GM12865 (cell line): ENCODE results near the gene AP5B1.

ENCODE experiments used
- DNase-seq: peaks from one replicate; pipeline ENCODE4 v3.0.0; 2010; ENCODE audit warnings: low read depth
- H3K4me3 ChIP-seq: 2 replicates; pipeline ENCODE4 v1.5.1; 2011; ENCODE audit warnings: mild to moderate bottlenecking, low read depth, low read length, control low read depth
- TF ChIP-seq, protein P1 (sequence below): IDR thresholded peaks from 2 replicates; pipeline ENCODE4 v1.5.1; 2011; ENCODE audit warnings: low read length, control low read depth, low read depth, inconsistent platforms; ENCODE audit not compliant: insufficient read depth; ENCODE audit errors: missing control alignments

The AP5B1 gene

DNA sequence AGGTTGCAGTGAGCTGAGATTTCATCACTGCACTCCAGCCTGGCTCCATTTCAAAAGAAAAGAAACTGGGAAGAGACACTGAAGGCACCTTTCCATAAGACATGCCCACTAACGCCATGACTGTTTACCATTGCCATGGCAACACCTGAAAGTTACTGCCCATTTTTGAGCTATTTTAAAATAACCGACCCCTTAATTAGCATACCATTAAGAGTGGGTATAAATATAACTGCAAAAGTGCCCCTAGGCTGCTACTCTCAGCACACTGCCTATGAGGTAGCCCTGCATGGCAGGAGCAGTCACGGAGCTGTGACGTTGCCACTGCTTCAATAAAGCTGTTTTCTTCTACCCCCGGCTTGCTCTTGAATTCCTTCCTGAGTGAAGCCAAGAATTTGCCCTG, 50.3 kb downstream of the AP5B1 start:
- TF ChIP-seq, protein P1, sequence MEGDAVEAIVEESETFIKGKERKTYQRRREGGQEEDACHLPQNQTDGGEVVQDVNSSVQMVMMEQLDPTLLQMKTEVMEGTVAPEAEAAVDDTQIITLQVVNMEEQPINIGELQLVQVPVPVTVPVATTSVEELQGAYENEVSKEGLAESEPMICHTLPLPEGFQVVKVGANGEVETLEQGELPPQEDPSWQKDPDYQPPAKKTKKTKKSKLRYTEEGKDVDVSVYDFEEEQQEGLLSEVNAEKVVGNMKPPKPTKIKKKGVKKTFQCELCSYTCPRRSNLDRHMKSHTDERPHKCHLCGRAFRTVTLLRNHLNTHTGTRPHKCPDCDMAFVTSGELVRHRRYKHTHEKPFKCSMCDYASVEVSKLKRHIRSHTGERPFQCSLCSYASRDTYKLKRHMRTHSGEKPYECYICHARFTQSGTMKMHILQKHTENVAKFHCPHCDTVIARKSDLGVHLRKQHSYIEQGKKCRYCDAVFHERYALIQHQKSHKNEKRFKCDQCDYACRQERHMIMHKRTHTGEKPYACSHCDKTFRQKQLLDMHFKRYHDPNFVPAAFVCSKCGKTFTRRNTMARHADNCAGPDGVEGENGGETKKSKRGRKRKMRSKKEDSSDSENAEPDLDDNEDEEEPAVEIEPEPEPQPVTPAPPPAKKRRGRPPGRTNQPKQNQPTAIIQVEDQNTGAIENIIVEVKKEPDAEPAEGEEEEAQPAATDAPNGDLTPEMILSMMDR, result no peak

GRCh38 chr11:65727865-65728264, 52.9 kb downstream of the AP5B1 start:
- DNase-seq, result no peak
- TF ChIP-seq, protein P1, result no peak

More for the DNA sequence above, 50.3 kb downstream of the AP5B1 start:
- DNase-seq, result no peak
- H3K4me3 ChIP-seq, result no peak overlapping the region

GRCh38 chr11:65726660-65727059, 54.1 kb downstream of the AP5B1 start:
- no peak overlapping the region for H3K4me3 ChIP-seq
- no peak for DNase-seq
- TF ChIP-seq, protein P1, result peak; percentile 15

More at GRCh38 chr11:65727865-65728264, 52.9 kb downstream of the AP5B1 start:
- no peak overlapping the region for H3K4me3 ChIP-seq
